ENCODE measurements around the gene CD4. TPM values are rescaled to one million over a fixed set of nuclear protein-coding genes. Genes with fewer than 3 reads are reported as not detected.

Gene CD4
- total RNA-seq, 2 donors from 2014 or later, result 22.3 to 25.0 TPM

DNA sequence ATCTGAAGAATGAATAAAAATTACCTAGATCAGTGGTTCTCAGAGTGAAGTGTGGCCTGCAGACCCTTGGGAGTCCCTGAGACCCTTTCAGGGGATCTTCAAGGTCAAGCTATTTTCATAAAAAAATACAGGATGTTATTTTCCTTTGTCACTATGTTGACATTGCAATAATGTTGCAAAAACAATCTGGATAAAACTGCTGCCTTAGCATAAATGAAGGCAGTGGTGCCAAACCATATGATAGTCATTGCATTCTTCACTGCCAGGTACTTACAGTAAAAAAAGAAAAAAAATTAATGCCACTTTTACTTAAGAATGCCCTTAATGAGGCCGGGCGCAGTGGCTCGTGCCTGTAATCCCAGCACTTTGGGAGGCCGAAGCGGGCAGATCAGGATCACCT, 2.0 kb upstream of the CD4 start:
- H3K4me3 ChIP-seq, result no peak overlapping the region
- no peak for DNase-seq (ENCODE audit: low spot score)
- no peak overlapping the region for H3K27ac ChIP-seq
- H3K4me1 ChIP-seq (ENCODE audit: control insufficient read depth in 1 of 2, low read depth in 2 of 2), result no peaks in the 10 kb centered on the region
- no peak for ATAC-seq (ENCODE audit: insufficient number of reproducible peaks, low FRiP score, low read depth)
- no peak for TF ChIP-seq CTCF (IDR thresholded peaks at IDR 0.05)
- no peaks in the 10 kb centered on the region for H3K36me3 ChIP-seq
- no peaks in the 10 kb centered on the region for H3K27me3 ChIP-seq (replicated peaks; ENCODE audit: insufficient read depth)
- H3K9me3 ChIP-seq, result no peaks in the 10 kb centered on the region

GRCh38 chr12:6790496-6791150, 1.3 kb downstream of the CD4 start:
- no peak overlapping the region for H3K27ac ChIP-seq
- DNase-seq (ENCODE audit: low spot score) (no peak), ATAC-seq (ENCODE audit: insufficient number of reproducible peaks, low FRiP score, low read depth) (no peak)
- no peaks in the 10 kb centered on the region for H3K9me3 ChIP-seq
- no peaks in the 10 kb centered on the region for H3K36me3 ChIP-seq
- H3K4me3 ChIP-seq, result peak overlapping the region; percentile 31
- no peak for TF ChIP-seq CTCF (IDR thresholded peaks at IDR 0.05)
- H3K4me1 ChIP-seq (ENCODE audit: control insufficient read depth in 1 of 2, low read depth in 2 of 2), result no peaks in the 10 kb centered on the region
- H3K27me3 ChIP-seq (replicated peaks; ENCODE audit: insufficient read depth), result no peaks in the 10 kb centered on the region

DNA sequence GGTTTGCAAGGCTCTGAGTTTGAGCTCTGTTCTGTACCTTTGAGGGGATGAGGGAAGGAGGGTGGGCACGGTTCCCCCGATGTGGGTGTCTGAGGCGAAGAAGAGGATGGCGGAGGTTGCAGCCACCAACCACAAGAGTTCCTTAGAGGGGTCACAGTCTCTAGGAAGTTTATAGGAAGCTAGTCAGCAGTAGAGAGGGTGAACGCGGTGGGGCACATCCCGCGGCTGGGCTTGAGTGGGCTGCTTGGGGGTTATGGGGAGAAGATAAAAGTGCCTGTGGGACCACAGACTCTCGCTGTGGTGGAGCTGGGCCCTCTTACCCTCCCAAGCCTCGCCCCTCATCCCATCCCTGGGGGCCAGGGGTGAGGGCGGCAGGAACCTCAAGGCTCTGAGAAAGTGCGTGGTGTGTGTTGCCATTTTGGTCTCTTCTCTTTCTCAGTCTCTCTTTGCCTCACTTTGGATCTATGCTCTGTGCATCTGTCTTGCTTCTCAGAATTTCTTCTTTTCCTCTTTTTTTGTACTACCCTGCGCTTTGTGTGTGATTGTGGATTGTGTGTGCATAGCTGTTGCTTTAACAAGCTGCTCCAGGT, 2.7 kb downstream of the CD4 start:
- ATAC-seq (ENCODE audit: insufficient number of reproducible peaks, low FRiP score, low read depth), result no peak
- no peaks in the 10 kb centered on the region for H3K27me3 ChIP-seq (replicated peaks; ENCODE audit: insufficient read depth)

DNA sequence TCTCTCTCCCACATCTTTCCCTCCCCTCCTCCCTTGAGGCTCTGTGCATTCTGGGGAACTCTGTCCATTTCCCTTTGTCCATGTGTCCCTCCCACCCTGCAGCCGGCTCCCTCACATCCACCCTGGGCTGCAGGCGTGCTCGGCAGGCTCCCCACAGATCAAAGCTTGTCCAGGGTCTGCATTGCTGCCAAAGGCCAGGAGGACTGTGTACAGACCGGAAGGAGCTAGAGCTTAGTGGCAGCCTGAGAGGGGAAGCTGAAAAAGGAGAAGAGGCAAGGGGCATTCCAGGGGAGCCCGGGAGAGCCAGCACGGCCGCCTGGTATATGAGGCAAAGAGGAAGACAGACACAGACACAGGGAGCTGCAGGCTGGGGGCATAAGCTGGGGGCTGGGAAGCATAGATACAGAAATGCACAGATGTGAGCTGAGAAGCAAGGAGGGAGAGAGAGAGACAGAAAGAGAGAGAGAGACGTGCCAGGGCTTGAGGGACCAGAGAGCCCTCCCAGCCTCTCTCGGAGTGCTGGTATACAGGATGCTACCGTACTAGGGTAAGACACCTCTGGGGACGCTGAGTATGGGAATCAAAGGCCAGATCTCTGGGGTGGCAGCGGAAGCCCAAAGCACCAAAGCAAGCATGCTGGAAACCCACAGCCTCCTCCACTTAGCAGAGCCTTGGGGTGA, 3.3 kb downstream of the CD4 start:
- H3K27ac ChIP-seq, result no peak overlapping the region
- no peak for TF ChIP-seq CTCF (IDR thresholded peaks at IDR 0.05)
- peak overlapping the region; percentile 49 for H3K4me3 ChIP-seq
- H3K36me3 ChIP-seq, result no peaks in the 10 kb centered on the region
- DNase-seq (ENCODE audit: low spot score) (no peak), ATAC-seq (ENCODE audit: insufficient number of reproducible peaks, low FRiP score, low read depth) (no peak)
- H3K9me3 ChIP-seq, result no peaks in the 10 kb centered on the region
- no peaks in the 10 kb centered on the region for H3K27me3 ChIP-seq (replicated peaks; ENCODE audit: insufficient read depth)
- H3K4me1 ChIP-seq (ENCODE audit: control insufficient read depth in 1 of 2, low read depth in 2 of 2), result no peaks in the 10 kb centered on the region

More for the DNA sequence above, 2.7 kb downstream of the CD4 start:
- Histone ChIP-seq H3K9me3 (no peaks in the 10 kb centered on the region), H3K36me3 (no peaks in the 10 kb centered on the region), H3K27ac (peak overlapping the region in 1 of 2 donors; percentile 7), H3K4me3 (peak overlapping the region; percentile 49), H3K4me1 (ENCODE audit: control insufficient read depth in 1 of 2, low read depth in 2 of 2) (no peaks in the 10 kb centered on the region)
- TF ChIP-seq CTCF (IDR thresholded peaks at IDR 0.05), result no peak
- no peak for DNase-seq (ENCODE audit: low spot score)

GRCh38 chr12:6795088-6795487, 5.8 kb downstream of the CD4 start:
- H3K9me3 ChIP-seq, result no peaks in the 10 kb centered on the region
- ATAC-seq (ENCODE audit: insufficient number of reproducible peaks, low FRiP score, low read depth), result no peak
- no peaks in the 10 kb centered on the region for H3K4me1 ChIP-seq (ENCODE audit: control insufficient read depth in 1 of 2, low read depth in 2 of 2)

More at GRCh38 chr12:6795088-6795487, 5.8 kb downstream of the CD4 start:
- no peak for DNase-seq (ENCODE audit: low spot score)
- Histone ChIP-seq H3K36me3 (no peaks in the 10 kb centered on the region), H3K27me3 (replicated peaks; ENCODE audit: insufficient read depth) (no peaks in the 10 kb centered on the region), H3K27ac (no peak overlapping the region), H3K4me3 (no peak overlapping the region)
- TF ChIP-seq CTCF (IDR thresholded peaks at IDR 0.05), result no peak

All from thoracic aorta (tissue), 2 donors.